CD4-positive, alpha-beta T cell treated with Interleukin-15 for 4 hours (primary cell): ENCODE results near the gene CFAP46.
"Not testable (repeated sequence)": the region's sequence is repeated elsewhere in the genome, so short reads cannot be mapped to it uniquely, and the experiment has no call there.

Experiments
- DNase-seq: peaks from one replicate; pipeline ENCODE4 v3.0.0-alpha.2; 2020; ENCODE audit warnings: low spot score

Gene CFAP46

GRCh38 chr10:132806110-132806509 is 136.3 kb downstream of the CFAP46 start:
- DNase-seq = no peak

GRCh38 chr10:132805599-132805998 is 136.8 kb downstream of the CFAP46 start:
- DNase-seq = no peak

GRCh38 chr10:132804785-132805426 is 137.5 kb downstream of the CFAP46 start:
- no peak for DNase-seq

GRCh38 chr10:132804287-132804686 is 138.1 kb downstream of the CFAP46 start:
- no peak for DNase-seq

- no peak for DNase-seq
These were observed 138.8 kb downstream of the CFAP46 start for GRCh38 chr10:132803416-132804210.

- DNase-seq = no peak
These were observed 139.6 kb downstream of the CFAP46 start for GRCh38 chr10:132802694-132803320.

GRCh38 chr10:132802048-132802447 is 140.3 kb downstream of the CFAP46 start:
- DNase-seq = no peak

GRCh38 chr10:132799865-132800264 is 142.5 kb downstream of the CFAP46 start:
- no peak for DNase-seq

- DNase-seq = no peak
These were observed 143.5 kb downstream of the CFAP46 start for GRCh38 chr10:132798876-132799275.

GRCh38 chr10:132798403-132798802 is 144.0 kb downstream of the CFAP46 start:
- no peak for DNase-seq

- DNase-seq = not testable (repeated sequence)
These were observed 144.4 kb downstream of the CFAP46 start for GRCh38 chr10:132797986-132798385.

GRCh38 chr10:132796846-132797245 is 145.5 kb downstream of the CFAP46 start:
- no peak for DNase-seq

- no peak for DNase-seq
These were observed 148.2 kb downstream of the CFAP46 start for GRCh38 chr10:132793871-132794849.

GRCh38 chr10:132793213-132793612 is 149.2 kb downstream of the CFAP46 start:
- DNase-seq = no peak

GRCh38 chr10:132792796-132793195 is 149.6 kb downstream of the CFAP46 start:
- no peak for DNase-seq

GRCh38 chr10:132792099-132792498 is 150.3 kb downstream of the CFAP46 start:
- not testable (repeated sequence) for DNase-seq

- DNase-seq = no peak
These were observed 151.2 kb downstream of the CFAP46 start for GRCh38 chr10:132790934-132791829.

GRCh38 chr10:132790470-132790869 is 151.9 kb downstream of the CFAP46 start:
- no peak for DNase-seq

- DNase-seq = no peak
These were observed 152.7 kb downstream of the CFAP46 start for GRCh38 chr10:132789659-132790148.

- DNase-seq = no peak
These were observed 153.5 kb downstream of the CFAP46 start for GRCh38 chr10:132788831-132789219.
